Astrocyte of the cerebellum (primary cell): ENCODE results near the gene AHSA1.

ENCODE experiments used
- DNase-seq: peaks from one replicate; pipeline ENCODE4 v3.0.0-alpha.2; 2011; ENCODE audit warnings: low read depth
- H3K4me3 ChIP-seq: 2 replicates; pipeline ENCODE4 v1.5.1; 2011; ENCODE audit warnings: mild to moderate bottlenecking, low read depth, low read length, moderate library complexity
- CTCF ChIP-seq: IDR thresholded peaks from 2 replicates; pipeline ENCODE4 v1.5.1; 2012; ENCODE audit warnings: low read length, low read depth, moderate library complexity, mild to moderate bottlenecking; ENCODE audit errors: missing control alignments
- in situ Hi-C: cut with HindIII; loops from 2 replicates; pipeline ENCODE4 v1.10.0; 2017; ENCODE audit warnings: low sequenced_read_pairs

The AHSA1 gene

GRCh38 chr14:77509366-77509765 lies 51.5 kb downstream of the AHSA1 start:
- in situ Hi-C loops, result no loop called here
- no peak for DNase-seq

GRCh38 chr14:77511486-77512162 lies 53.7 kb downstream of the AHSA1 start:
- no peak for TF ChIP-seq CTCF
- in situ Hi-C loops, result no loop called here
- no peak overlapping the region for H3K4me3 ChIP-seq
- DNase-seq, result no peak

More at GRCh38 chr14:77509366-77509765, 51.5 kb downstream of the AHSA1 start:
- H3K4me3 ChIP-seq, result no peak overlapping the region
- no peak for TF ChIP-seq CTCF

GRCh38 chr14:77516126-77516525 lies 58.2 kb downstream of the AHSA1 start:
- peak; percentile 4 for DNase-seq
- in situ Hi-C loops, result no loop called here
- H3K4me3 ChIP-seq, result no peak overlapping the region
- no peak for TF ChIP-seq CTCF
